Common myeloid progenitor, CD34-positive (primary cell): Measurements from ENCODE around the gene CCDC159.

Experiments used
- CTCF ChIA-PET: fragments of 350-600 bp; sonication (Branson Sonifier 250); formaldehyde crosslinking; loops from one replicate; lab custom pipeline; 2021; ENCODE audit warnings: antibody characterized with exemption; lab: Charles Lee
- POLR2A ChIA-PET: fragments of 350-600 bp; sonication (Branson Sonifier 250); formaldehyde crosslinking; loops from one replicate; lab custom pipeline; 2021; ENCODE audit warnings: antibody characterized with exemption; lab: Charles Lee
- DNase-seq, 3 donors: peaks; one replicate each; pipeline versions ENCODE4 v3.0.0 to v3.0.0-alpha.2; 2013
- H3K27ac ChIP-seq, 2 experiments: 1 replicate in 1 of 2; 2 replicates in 1 of 2; pipeline ENCODE4 v1.7.0; 2013; ENCODE audit warnings: inconsistent platforms in 2 of 2, low read length in 2 of 2, mild to moderate bottlenecking in 2 of 2, low read depth in 1 of 2, moderate library complexity in 1 of 2; ENCODE audit not compliant: severe bottlenecking in 2 of 2, insufficient read depth in 1 of 2, poor library complexity in 1 of 2
- H3K27me3 ChIP-seq, 5 experiments: replicated peaks in 2 of 5; 1 replicate in 3 of 5; 2 replicates in 2 of 5; pipeline versions ENCODE4 v1.6.1 to v1.7.0; 2013; ENCODE audit warnings: low read length in 4 of 5, mild to moderate bottlenecking in 2 of 5, moderate library complexity in 2 of 5, inconsistent platforms in 1 of 5; ENCODE audit not compliant: insufficient read depth in 5 of 5, control insufficient read depth in 4 of 5
- H3K36me3 ChIP-seq, 4 experiments: 1 replicate in 2 of 4; 2 replicates in 2 of 4; pipeline versions ENCODE4 v1.6.1 to v1.7.0; 2013; ENCODE audit warnings: low read length in 3 of 4, control low read depth in 1 of 4, mild to moderate bottlenecking in 1 of 4; ENCODE audit not compliant: control insufficient read depth in 4 of 4, insufficient read depth in 4 of 4
- H3K4me1 ChIP-seq, 4 experiments: 1 replicate in 3 of 4; 2 replicates in 1 of 4; pipeline versions ENCODE4 v1.6.1 to v1.7.1; 2013; ENCODE audit warnings: low read length in 3 of 4, mild to moderate bottlenecking in 3 of 4, control low read depth in 1 of 4, inconsistent platforms in 1 of 4, moderate library complexity in 1 of 4; ENCODE audit not compliant: control insufficient read depth in 4 of 4, insufficient read depth in 4 of 4; ENCODE audit errors: control extremely low read depth in 1 of 4
- H3K4me3 ChIP-seq, 7 experiments: 1 replicate in 4 of 7; 2 replicates in 3 of 7; pipeline versions ENCODE4 v1.5.1 to v1.7.0; 2013; ENCODE audit warnings: mild to moderate bottlenecking in 7 of 7, low read length in 6 of 7, moderate library complexity in 6 of 7, inconsistent platforms in 2 of 7, low read depth in 2 of 7, control low read depth in 1 of 7; ENCODE audit not compliant: insufficient read depth in 4 of 7, control insufficient read depth in 1 of 7; ENCODE audit errors: extremely low read depth in 1 of 7
- H3K9me3 ChIP-seq, 5 experiments: 1 replicate in 4 of 5; 2 replicates in 1 of 5; pipeline versions ENCODE4 v1.6.1 to v1.7.1; 2013; ENCODE audit warnings: low read length in 4 of 5, mild to moderate bottlenecking in 2 of 5, inconsistent platforms in 1 of 5, low read depth in 1 of 5, moderate library complexity in 1 of 5; ENCODE audit not compliant: control insufficient read depth in 4 of 5, insufficient read depth in 2 of 5; ENCODE audit errors: control extremely low read depth in 1 of 5
- WGBS: methylation state at CpG from one replicate; pipeline ENCODE4 v1.1.5; 2013; ENCODE audit not compliant: insufficient coverage; 5-methylcytosine and 5-hydroxymethylcytosine counted together

Gene CCDC159

DNA sequence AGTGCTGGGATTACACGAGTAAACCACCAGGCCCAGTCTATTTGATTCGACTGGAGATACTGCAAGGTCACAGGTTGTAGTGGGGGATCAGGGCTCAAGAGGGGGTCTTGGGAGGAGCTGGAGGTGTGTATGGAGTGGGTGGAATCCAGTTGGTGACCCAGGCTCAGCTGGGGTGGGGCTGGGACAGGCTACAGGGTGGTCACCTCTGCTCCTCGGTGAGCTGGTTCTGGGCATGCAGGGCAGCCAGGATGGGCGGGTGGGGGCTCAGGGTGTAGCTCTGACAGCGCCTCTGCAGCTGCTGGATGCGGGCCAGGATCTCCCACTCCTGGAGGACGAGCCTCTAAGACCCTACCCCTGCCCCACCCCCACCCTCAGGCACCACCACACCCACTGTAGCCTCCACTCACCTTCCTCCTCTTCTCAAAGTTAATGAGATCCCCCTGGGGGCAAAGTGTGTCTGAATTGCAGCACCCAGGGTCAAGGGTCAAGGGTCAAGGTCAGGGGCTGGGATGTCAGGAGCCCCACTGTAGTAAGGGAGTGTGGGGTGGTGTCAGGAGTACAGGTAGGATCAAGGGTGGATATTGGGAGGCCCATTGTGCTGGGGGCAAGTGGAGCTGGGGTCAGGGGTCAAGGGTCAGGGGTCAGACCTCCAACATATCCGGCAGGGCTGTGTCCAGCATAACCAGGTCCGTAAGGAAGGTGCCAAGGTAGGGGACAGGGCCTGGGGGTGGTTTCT lies 55.7 kb downstream of the CCDC159 start:
- Histone ChIP-seq H3K27me3 (peaks cover 0 to 10% (median 4%) of the 10 kb centered on the region in 5 experiments), H3K36me3 (no peaks in the 10 kb centered on the region), H3K4me3 (no peak overlapping the region), H3K4me1 (peaks cover 0 to 3% (median 0%) of the 10 kb centered on the region in 4 experiments), H3K27ac (no peak overlapping the region), H3K9me3 (no peaks in the 10 kb centered on the region)
- POLR2A ChIA-PET, result interaction anchor here (1.1 kb wide), 1 partner anchor 33 kb away, joined by 3 read pairs; the partner anchor contains the start of gene ODAD3
- no peak for DNase-seq
- CTCF ChIA-PET, result interaction anchor here (1.1 to 1.7 kb wide), 3 partner anchors 11 to 84 kb away, joined by 3 to 5 read pairs (median 4); no protein-coding TSS in a partner anchor
- WGBS, result 93% methylated on average over 6 of the region's 9 CpGs
